ENCODE results near the gene CACNA1I.

CACNA1I gene

GRCh38 chr22:39598017-39598965 lies 27.7 kb downstream of the CACNA1I start:
- DNase-seq (ENCODE audit: extremely low read depth, insufficient read length): peak; percentile 62
- no peak for TF ChIP-seq CTCF (IDR thresholded peaks at IDR 0.05; ENCODE audit: insufficient read depth, low read length, poor library complexity, severe bottlenecking)
- Histone ChIP-seq H3K4me3 (replicated peaks; ENCODE audit: low read depth, low read length) (no peak overlapping the region), H3K36me3 (ENCODE audit: control insufficient read depth, insufficient read depth, low read length) (no peaks in the 10 kb centered on the region), H3K27me3 (replicated peaks; ENCODE audit: control insufficient read depth, insufficient read depth, low read length) (no peaks in the 10 kb centered on the region; the same call in 1 of the 2 replicates)

GRCh38 chr22:39600491-39601179 lies 30.1 kb downstream of the CACNA1I start:
- Histone ChIP-seq H3K36me3 (ENCODE audit: control insufficient read depth, insufficient read depth, low read length) (no peaks in the 10 kb centered on the region), H3K4me3 (replicated peaks; ENCODE audit: low read depth, low read length) (no peak overlapping the region), H3K27me3 (replicated peaks; ENCODE audit: control insufficient read depth, insufficient read depth, low read length) (no peaks in the 10 kb centered on the region; the same call in 1 of the 2 replicates)
- TF ChIP-seq CTCF (IDR thresholded peaks at IDR 0.05; ENCODE audit: insufficient read depth, low read length, poor library complexity, severe bottlenecking): no peak
- no peak for DNase-seq (ENCODE audit: extremely low read depth, insufficient read length)

- H3K4me3 ChIP-seq (replicated peaks; ENCODE audit: low read depth, low read length): no peak overlapping the region
- no peak for TF ChIP-seq CTCF (IDR thresholded peaks at IDR 0.05; ENCODE audit: insufficient read depth, low read length, poor library complexity, severe bottlenecking)
- H3K36me3 ChIP-seq (ENCODE audit: control insufficient read depth, insufficient read depth, low read length): no peaks in the 10 kb centered on the region
- H3K27me3 ChIP-seq (replicated peaks; ENCODE audit: control insufficient read depth, insufficient read depth, low read length): no peaks in the 10 kb centered on the region; the same call in 1 of the 2 replicates
- no peak for DNase-seq (ENCODE audit: extremely low read depth, insufficient read length)
Measured at GRCh38 chr22:39601180-39601535, 30.6 kb downstream of the CACNA1I start.

- H3K4me3 ChIP-seq (replicated peaks; ENCODE audit: low read depth, low read length): no peak overlapping the region
- no peaks in the 10 kb centered on the region; the same call in 1 of the 2 replicates for H3K27me3 ChIP-seq (replicated peaks; ENCODE audit: control insufficient read depth, insufficient read depth, low read length)
- H3K36me3 ChIP-seq (ENCODE audit: control insufficient read depth, insufficient read depth, low read length): no peaks in the 10 kb centered on the region
- no peak for DNase-seq (ENCODE audit: extremely low read depth, insufficient read length)
- no peak for TF ChIP-seq CTCF (IDR thresholded peaks at IDR 0.05; ENCODE audit: insufficient read depth, low read length, poor library complexity, severe bottlenecking)
Measured at GRCh38 chr22:39603345-39603744, 32.8 kb downstream of the CACNA1I start.

GRCh38 chr22:39610246-39610645 lies 39.7 kb downstream of the CACNA1I start:
- Histone ChIP-seq H3K27me3 (replicated peaks; ENCODE audit: control insufficient read depth, insufficient read depth, low read length) (no peaks in the 10 kb centered on the region; the same call in none of the 2 replicates), H3K4me3 (replicated peaks; ENCODE audit: low read depth, low read length) (no peak overlapping the region), H3K36me3 (ENCODE audit: control insufficient read depth, insufficient read depth, low read length) (no peaks in the 10 kb centered on the region)
- DNase-seq (ENCODE audit: extremely low read depth, insufficient read length): no peak
- no peak for TF ChIP-seq CTCF (IDR thresholded peaks at IDR 0.05; ENCODE audit: insufficient read depth, low read length, poor library complexity, severe bottlenecking)
